OCI-LY7 (cell line): ENCODE results near the gene PLN.

Experiments used
- EZH2phosphoT487 ChIP-seq: fragments of 200-600 bp; sonication (generic); IDR thresholded peaks from 2 replicates; pipeline ENCODE4 v1.6.1; 2018; ENCODE audit warnings: low read depth, borderline replicate concordance, mild to moderate bottlenecking, mixed run types, antibody characterized with exemption, low read length, moderate library complexity, mixed read lengths
- TF ChIP-seq, protein P1 (sequence below): fragments of 200-600 bp; sonication (generic); conservative IDR thresholded peaks from 2 replicates; pipeline ENCODE4 v1.5.1; 2014; ENCODE audit warnings: mild to moderate bottlenecking, antibody characterized with exemption, low read length, moderate library complexity, mixed read lengths

DNA sequence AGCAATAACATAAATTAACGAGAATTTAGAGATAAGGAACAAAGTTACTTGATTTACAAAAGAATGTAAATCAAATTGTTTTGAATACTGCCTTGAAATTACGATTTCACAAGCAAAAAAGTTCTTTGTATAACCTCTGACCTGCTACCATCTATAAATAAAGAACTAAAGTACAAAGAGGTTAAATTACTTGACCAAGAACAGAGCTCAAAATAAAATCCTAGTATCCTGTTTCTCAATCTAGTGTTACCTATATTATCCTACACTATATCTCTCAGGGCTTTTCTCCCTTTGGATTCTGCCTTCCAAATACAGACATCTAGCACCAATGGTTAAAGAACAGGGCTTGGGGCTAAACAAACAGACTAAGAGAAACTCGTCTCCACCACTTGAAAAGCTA is 43.8 kb downstream of the PLN start:
- TF ChIP-seq, protein P1, sequence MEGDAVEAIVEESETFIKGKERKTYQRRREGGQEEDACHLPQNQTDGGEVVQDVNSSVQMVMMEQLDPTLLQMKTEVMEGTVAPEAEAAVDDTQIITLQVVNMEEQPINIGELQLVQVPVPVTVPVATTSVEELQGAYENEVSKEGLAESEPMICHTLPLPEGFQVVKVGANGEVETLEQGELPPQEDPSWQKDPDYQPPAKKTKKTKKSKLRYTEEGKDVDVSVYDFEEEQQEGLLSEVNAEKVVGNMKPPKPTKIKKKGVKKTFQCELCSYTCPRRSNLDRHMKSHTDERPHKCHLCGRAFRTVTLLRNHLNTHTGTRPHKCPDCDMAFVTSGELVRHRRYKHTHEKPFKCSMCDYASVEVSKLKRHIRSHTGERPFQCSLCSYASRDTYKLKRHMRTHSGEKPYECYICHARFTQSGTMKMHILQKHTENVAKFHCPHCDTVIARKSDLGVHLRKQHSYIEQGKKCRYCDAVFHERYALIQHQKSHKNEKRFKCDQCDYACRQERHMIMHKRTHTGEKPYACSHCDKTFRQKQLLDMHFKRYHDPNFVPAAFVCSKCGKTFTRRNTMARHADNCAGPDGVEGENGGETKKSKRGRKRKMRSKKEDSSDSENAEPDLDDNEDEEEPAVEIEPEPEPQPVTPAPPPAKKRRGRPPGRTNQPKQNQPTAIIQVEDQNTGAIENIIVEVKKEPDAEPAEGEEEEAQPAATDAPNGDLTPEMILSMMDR = no peak
- TF ChIP-seq EZH2phosphoT487 = no peak
